ENCODE results near the gene LIMS2. TPM values are rescaled to one million over a fixed set of nuclear protein-coding genes. Genes with fewer than 3 reads are reported as not detected.

Gene LIMS2
- polyA plus RNA-seq, 1 experiment: 46.1 TPM

- peak; percentile 55 for DNase-seq (ENCODE audit: low read depth)
- no peak overlapping the region for H3K4me3 ChIP-seq (ENCODE audit: low read depth, low read length)
- ChIA-PET CTCF (interaction anchor here (0.8 to 6.5 kb wide), 6 partner anchors 10 to 46 kb away, joined by 3 to 32 read pairs (median 4); no protein-coding TSS in a partner anchor), POLR2A (no interaction called here)
- TF ChIP-seq CTCF (IDR thresholded peaks at IDR 0.05; ENCODE audit: insufficient read depth, low read depth, low read length): no peak
- H3K27me3 ChIP-seq (ENCODE audit: control insufficient read depth, insufficient read depth, low read length): no peaks in the 10 kb centered on the region
- peaks cover 8% of the 10 kb centered on the region for H3K36me3 ChIP-seq (ENCODE audit: control insufficient read depth, insufficient read depth, low read length)
Observed at GRCh38 chr2:127637725-127638252, 37.5 kb downstream of the LIMS2 start.

GRCh38 chr2:127637236-127637630, 38.1 kb downstream of the LIMS2 start:
- DNase-seq (ENCODE audit: low read depth): no peak
- CTCF ChIA-PET: interaction anchor here (0.8 to 6.5 kb wide), 6 partner anchors 9 to 46 kb away, joined by 3 to 32 read pairs (median 4); no protein-coding TSS in a partner anchor

DNA sequence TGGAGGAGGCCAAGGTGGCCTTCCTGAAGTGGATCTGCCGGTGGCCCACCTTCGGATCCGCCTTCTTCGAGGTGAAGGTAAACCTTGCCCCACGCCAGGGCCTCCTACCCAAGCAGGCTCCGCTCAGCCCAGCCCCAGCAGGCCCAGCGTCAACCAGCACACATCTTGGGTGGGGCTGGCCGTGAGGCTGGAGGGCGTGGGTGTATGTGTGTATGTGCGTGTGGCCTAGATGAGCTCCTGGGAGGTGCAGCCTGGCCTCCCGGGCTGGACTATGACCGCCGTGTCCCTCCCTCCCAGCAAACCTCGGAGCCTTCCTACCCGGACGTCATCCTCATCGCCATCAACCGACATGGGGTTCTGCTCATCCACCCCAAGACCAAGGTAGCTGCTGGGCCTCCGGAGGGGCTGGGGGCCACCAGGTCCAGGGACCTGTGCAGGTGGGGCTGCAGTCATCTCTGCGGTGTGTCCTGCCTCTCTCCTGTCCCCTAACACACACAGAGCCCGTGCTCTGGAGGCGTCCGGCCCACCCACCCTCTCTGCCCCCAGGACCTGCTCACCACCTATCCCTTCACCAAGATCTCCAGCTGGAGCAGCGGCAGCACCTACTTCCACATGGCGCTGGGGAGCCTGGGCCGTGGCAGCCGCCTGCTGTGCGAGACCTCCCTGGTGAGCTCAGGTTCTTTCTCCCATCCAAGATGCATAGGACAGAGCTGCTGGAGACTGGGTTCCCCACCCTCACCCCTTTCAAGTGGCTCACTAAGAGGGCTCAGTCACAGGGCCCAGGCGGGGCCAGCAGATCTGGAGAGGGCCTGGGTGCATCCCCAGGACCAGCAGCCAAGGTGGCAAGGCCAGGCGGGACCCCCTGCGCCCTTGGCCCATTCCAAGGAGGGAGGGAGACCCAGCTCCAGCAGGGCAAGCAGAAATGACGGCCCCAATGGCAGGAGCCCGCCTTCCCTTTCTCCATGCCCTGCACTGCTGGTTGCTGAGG, 38.8 kb downstream of the LIMS2 start:
- POLR2A ChIA-PET: no interaction called here
- CTCF ChIA-PET: interaction anchor here (0.8 to 6.5 kb wide), 5 partner anchors 9 to 34 kb away, joined by 3 to 32 read pairs (median 4); no protein-coding TSS in a partner anchor

More at GRCh38 chr2:127637236-127637630, 38.1 kb downstream of the LIMS2 start:
- no peak for TF ChIP-seq CTCF (IDR thresholded peaks at IDR 0.05; ENCODE audit: insufficient read depth, low read depth, low read length)
- POLR2A ChIA-PET: no interaction called here
- Histone ChIP-seq H3K27me3 (ENCODE audit: control insufficient read depth, insufficient read depth, low read length) (no peaks in the 10 kb centered on the region), H3K36me3 (ENCODE audit: control insufficient read depth, insufficient read depth, low read length) (peaks cover 8% of the 10 kb centered on the region), H3K4me3 (ENCODE audit: low read depth, low read length) (no peak overlapping the region)

DNA sequence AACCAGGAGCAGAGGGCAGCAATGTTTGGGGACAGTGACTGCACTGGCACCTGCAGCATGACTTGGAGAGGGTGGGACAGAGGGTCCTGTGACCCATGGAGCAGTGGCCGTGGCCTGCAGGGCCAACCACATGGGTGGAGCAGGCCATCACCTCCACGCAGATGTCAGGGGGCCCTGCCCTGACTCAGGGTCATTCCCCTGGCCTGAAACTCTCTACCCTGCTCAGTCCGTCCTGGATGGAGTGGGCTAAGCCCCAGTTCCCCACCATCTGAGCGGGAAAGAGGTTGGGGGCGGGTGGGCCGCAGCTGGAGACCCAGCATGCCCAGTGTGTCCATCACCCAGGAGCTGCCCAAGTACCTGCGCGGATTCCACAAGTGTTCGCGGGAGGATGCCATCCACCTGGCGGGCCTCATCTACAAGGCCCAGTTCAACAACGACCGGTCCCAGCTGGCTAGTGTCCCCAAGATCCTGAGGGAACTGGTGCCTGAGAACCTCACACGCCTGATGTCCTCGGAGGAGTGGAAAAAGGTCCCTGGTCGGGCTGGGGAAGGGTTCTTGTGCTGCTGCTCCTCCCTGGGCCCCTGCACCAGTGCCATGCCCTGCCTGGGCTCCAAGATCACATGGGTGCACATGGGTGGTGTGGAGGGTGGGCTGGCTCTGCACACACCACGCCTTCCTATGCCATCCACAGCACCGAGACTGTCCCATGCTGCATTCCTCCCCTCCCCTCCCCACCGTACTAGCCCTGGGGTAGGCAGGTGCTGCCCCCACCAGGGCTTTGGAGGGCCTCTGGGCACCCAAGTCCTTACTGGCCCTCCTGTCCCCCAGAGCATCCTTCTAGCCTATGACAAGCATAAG, 39.7 kb downstream of the LIMS2 start:
- Histone ChIP-seq H3K36me3 (ENCODE audit: control insufficient read depth, insufficient read depth, low read length) (peaks cover 7% of the 10 kb centered on the region), H3K4me3 (ENCODE audit: low read depth, low read length) (no peak overlapping the region), H3K27me3 (ENCODE audit: control insufficient read depth, insufficient read depth, low read length) (no peaks in the 10 kb centered on the region)
- ChIA-PET CTCF (interaction anchor here (0.6 to 6.5 kb wide), 3 partner anchors 8 to 17 kb away, joined by 3 to 32 read pairs (median 4); no protein-coding TSS in a partner anchor), POLR2A (no interaction called here)
- DNase-seq (ENCODE audit: low read depth): no peak
- TF ChIP-seq CTCF (IDR thresholded peaks at IDR 0.05; ENCODE audit: insufficient read depth, low read depth, low read length): no peak

More for the DNA sequence above, 38.8 kb downstream of the LIMS2 start:
- no peaks in the 10 kb centered on the region for H3K27me3 ChIP-seq (ENCODE audit: control insufficient read depth, insufficient read depth, low read length)
- TF ChIP-seq CTCF (IDR thresholded peaks at IDR 0.05; ENCODE audit: insufficient read depth, low read depth, low read length): no peak
- DNase-seq (ENCODE audit: low read depth): no peak
- peaks cover 8% of the 10 kb centered on the region for H3K36me3 ChIP-seq (ENCODE audit: control insufficient read depth, insufficient read depth, low read length)
- no peak overlapping the region for H3K4me3 ChIP-seq (ENCODE audit: low read depth, low read length)

Data from BJ (cell line).